GM19023 (cell line): ENCODE measurements around the gene NAT8L.

Experiments
- ATAC-seq: cut with Tn5 transposase; IDR thresholded peaks from one replicate; pipeline ENCODE4 v1.9.1; 2021; ENCODE audit warnings: mild to moderate bottlenecking, moderate library complexity; ENCODE audit not compliant: unreplicated experiment

NAT8L gene

GRCh38 chr4:2074588-2074987 lies 15.5 kb downstream of the NAT8L start:
- ATAC-seq: no peak

DNA sequence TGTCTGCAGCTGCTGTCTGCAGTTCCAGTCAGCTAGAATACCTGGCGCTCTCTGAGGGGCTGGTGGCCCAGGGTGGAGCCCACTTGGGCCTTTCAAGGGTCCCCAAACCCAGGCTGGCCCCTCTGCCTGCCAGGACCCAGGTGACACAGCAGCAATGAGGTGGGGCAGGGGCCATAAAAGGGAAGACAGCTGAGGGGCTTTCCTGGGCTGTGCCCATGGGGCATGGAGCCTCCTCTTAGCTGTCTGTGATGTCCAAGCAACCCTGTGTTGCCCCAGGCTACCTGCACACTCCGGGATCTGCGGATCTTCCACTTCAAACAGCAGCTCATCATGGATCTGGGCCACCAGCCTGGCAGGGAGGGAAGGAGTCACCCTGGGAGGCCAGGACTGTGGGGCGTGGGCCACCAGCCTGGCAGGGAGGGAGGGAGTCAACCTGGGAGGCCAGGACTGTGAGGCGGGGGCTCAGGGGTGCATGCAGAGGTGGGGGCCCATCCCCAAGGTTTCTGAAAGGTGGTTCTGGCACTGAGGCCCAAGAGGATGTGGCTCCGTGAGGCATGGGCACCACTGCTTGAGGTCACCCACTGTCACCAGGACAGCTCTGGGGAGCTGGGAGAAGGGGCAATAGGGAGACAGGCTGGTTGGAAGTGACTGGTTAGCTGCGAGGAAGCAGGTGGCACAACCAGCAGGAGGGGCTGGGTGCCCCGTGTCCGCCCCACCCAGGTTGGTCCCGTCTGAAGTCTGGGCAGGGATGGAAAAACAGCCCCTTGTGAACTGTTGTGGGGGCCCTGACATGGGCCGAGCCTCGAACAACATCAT lies 16.3 kb downstream of the NAT8L start:
- no peak for ATAC-seq

DNA sequence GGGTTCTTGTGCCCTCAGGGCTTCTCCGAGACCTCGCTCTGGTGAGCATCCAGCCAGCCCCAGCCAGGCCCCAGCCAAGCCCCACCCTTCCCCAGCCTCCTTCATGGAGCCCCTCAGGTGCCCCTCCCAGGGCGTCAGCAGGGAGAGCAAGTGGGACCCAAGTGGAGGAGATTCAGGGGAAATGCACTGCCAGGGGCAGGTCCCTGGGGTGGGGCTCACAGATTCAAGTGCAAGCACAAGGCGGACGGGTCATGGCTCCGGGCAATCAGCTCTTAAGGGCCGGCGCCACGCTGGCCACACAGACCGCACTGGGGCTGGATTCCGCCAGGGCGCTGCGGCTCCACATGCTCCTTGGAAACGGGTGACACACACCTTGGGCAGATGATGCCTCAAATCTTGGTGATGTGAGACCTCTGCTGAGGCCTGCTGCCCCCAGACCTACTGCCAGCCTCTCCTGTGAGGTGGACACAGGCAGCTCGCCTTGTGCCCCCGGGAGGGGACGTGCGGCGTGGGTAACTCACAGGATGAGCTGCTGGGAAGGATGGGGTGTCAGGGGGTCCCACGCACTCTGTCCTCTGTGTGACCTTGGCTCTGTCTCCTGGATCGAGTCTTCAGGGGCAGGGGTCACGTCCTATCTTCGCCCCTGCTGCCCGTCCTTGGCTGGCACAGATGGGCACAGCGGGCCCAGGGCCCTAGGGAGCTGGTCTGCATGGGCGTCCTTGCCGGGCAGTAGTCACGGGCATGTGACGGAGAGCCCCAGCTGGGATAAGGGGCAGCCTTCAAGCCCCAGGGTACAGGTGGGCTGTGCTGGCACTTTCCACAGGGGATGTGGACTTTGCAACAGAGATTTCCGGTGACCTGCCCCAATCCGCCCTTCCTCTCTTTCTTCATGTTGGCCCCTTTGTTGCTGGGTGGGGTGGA lies 17.1 kb downstream of the NAT8L start:
- ATAC-seq: no peak

- ATAC-seq: no peak
Measured at GRCh38 chr4:2076908-2077536, 17.9 kb downstream of the NAT8L start.

- ATAC-seq: no peak
Measured at GRCh38 chr4:2077537-2078460, 18.7 kb downstream of the NAT8L start.

GRCh38 chr4:2078584-2078983 lies 19.5 kb downstream of the NAT8L start:
- ATAC-seq: no peak

DNA sequence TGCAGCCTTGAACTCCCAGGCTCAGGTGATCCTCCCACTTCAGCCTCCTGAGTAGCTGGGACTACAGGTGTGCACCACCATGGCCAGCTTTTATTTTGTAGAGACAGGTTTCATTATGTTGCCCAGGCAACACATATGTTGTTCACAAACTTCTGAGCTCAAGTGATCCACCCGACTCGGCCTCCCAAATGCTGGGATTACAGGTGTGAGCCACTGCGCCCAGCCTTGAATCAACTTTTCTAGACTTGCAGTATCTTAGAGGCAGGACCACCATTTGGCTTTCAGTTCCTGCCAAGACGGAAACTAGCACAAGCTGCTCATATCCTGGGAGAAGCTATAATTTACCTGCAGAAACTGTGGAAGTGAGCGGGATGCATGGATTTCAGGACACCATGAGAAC lies 19.9 kb downstream of the NAT8L start:
- no peak for ATAC-seq

DNA sequence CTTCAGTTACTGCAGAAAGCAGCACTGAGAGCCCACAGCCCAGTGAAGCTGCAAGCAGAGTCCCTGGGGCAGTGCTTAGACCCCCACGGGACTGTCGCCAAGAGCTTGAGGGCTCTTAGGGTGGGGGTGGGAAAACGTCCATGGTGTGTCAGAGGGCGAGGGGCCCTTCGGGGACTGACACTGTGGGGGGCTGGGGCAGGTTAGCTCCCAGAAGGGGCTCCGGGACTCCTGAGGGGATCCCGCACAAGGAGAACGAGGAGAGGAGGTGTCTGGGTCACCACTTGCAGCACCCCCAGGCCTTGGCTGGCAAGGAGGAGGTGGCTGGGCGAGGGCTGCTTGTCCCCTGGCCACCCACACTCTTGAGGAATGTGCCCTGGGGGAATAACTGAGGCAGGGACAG lies 20.8 kb downstream of the NAT8L start:
- no peak for ATAC-seq

- ATAC-seq: no peak
Measured at GRCh38 chr4:2080429-2081300, 21.5 kb downstream of the NAT8L start.

DNA sequence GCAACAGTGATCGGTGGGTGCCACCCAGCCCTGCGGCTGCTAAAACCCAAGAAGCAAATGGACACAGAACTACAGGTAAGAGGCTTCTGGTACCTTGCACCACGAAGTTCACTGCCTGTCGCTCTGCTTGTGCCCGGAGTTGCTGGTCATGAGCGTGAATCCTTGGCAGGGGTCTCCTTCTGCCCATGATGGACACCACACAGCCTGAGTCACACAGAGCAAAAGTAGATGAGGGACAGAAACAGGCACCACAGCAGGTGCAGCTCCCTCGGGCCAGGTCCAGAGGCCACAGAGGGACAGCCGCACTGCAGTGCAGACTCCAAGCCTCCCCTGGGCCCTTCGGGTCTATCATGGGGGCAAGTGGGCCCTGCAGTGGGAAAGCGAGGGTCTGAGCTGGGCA lies 22.4 kb downstream of the NAT8L start:
- no peak for ATAC-seq

DNA sequence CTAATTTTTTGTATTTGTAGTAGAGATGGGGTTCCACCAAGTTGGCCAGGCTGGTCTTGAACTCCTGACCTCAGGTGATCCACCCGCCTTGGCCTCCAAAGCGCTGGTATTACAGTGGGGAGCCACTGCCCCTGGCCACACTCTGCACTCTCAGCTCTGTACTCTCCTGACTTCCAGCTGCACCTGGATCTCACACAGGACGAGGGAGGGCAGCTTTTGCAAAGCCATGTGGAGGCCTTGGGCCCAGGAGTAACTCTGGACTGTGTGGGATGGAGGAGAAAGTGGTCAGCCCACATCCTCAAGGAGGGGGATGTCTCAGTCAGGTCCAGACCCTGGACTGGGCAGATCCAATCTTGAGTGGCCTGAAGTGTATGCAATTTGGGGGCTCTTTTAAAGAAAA lies 23.0 kb downstream of the NAT8L start:
- ATAC-seq: no peak

DNA sequence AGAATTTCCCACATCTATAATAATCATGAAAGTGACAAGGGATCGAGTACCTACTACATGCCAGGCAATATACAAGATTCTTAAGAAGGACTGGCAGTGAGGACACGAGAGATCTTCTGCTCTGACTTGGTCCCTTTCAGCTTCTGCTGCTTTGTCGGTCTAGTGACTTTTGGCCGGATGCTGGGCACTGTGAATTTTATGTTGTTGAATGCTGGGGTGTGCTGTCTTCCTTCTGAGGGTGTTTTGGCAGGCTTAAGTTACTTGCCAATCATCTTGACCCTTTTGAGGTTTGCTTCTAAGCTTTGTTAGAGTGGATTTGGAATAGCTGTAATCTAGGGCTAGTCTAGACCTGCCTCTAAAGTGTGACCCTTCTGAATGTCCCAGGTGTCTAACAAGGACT lies 23.5 kb downstream of the NAT8L start:
- ATAC-seq: no peak

DNA sequence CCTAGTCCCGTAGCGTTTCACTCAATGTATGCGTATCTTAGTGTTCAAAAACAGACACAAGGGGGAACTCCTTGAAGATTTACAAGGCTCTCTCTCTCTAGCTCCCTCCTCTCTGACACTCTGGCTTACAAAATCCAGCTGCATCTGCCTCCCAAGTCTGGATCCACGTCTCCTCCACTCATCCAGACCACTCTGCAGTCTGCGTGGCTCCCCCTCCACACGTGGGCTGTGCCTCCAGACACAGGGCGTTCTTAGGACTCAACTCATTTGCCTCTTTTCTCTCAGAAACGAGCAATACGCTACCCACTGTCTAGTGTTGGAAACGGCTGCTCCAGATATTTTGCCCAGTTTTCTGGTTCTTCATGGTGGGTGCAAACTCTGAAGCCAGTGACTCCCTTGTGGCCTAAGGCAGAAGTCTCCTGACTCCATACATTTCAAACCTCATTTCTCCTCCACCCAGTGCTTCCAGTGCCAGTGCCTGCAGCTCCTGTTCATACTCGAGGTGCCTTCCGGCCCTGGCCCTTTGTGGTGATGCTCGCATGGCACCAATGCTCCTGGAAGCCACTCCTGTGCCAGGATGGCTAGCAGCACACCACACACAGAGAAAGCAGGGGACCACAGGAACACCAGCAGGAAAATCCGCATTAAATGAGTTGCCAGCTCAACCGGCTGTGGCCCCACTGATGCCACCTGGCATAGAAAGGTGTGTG lies 24.1 kb downstream of the NAT8L start:
- ATAC-seq: no peak

GRCh38 chr4:2083826-2084160 lies 24.7 kb downstream of the NAT8L start:
- ATAC-seq: no peak

DNA sequence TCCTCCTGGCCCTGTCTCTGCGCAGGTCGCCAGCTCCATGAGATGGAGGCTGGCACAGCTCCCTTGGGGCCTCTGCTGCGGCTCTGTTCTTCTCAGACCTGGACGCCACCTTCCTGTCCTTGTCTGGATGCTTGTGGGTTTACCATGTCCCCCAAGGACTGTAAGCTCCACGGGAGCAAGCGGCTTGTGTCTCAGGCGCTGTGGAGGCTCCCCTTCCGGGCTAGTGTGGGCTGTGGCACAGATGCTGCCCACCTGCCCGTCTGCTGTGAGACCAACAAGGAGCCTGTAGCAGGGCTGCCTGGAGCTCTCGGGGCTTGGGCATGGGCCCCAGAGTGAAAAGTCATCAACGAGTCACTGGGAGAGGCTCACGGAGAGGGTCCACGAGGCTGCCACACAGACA lies 25.2 kb downstream of the NAT8L start:
- ATAC-seq: no peak

GRCh38 chr4:2085496-2085901 lies 26.4 kb downstream of the NAT8L start:
- no peak for ATAC-seq

GRCh38 chr4:2087170-2087569 lies 28.0 kb downstream of the NAT8L start:
- ATAC-seq: no peak

DNA sequence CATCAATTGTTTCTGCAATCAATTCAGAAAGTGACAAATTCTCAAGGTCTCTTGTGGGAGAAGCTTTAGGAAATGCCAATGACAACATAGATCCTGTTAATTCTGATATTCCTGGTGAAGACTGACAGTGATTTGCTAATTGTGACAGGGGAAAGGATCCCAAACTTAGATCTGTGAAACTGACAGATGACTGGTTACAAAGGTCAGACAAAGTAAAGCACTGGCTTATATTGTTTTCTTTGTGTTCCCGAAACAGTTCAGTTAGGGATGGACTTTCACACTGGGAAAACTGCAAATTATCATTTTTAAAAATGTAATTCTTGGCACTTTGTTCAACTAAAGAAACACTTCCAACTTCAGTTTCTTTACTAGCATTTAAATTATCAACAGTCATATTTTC lies 30.1 kb downstream of the NAT8L start:
- no peak for ATAC-seq

GRCh38 chr4:2090642-2091041 lies 31.5 kb downstream of the NAT8L start:
- ATAC-seq: no peak
